ENCODE measurements around the gene ZMYND8. TPM values are rescaled to one million over a fixed set of nuclear protein-coding genes. Genes with fewer than 3 reads are reported as not detected.

ZMYND8 gene
- polyA plus RNA-seq, 3 donors: 1.4 to 13.8 (median 5.8) TPM

- Histone ChIP-seq H4K20me1 (ENCODE audit: insufficient read depth, low read length) (peaks cover 17% of the 10 kb centered on the region), H3K4me3 (replicated peaks in 1 of 3; ENCODE audit: low read depth in 2 of 3, low read length in 3 of 3) (no peak overlapping the region), H3K9me3 (replicated peaks in 1 of 2; ENCODE audit: control insufficient read depth in 1 of 2, insufficient read depth in 1 of 2, low read length in 2 of 2) (no peaks in the 10 kb centered on the region), H3K27me3 (ENCODE audit: control insufficient read depth in 2 of 2, insufficient read depth in 2 of 2, low read length in 2 of 2) (no peaks in the 10 kb centered on the region), H3K27ac (ENCODE audit: low read depth in 1 of 2, low read length in 2 of 2) (no peak overlapping the region), H3K36me3 (replicated peaks in 1 of 2; ENCODE audit: control insufficient read depth in 1 of 2, insufficient read depth in 2 of 2, low read length in 2 of 2) (peaks cover 60 to 92% of the 10 kb centered on the region in 2 donors), H3K9ac (ENCODE audit: insufficient read depth, low read length, poor library complexity, severe bottlenecking) (no peak overlapping the region), H3K79me2 (ENCODE audit: insufficient read depth, low read length) (peaks cover 3% of the 10 kb centered on the region), H3K4me1 (ENCODE audit: control insufficient read depth in 1 of 2, insufficient read depth in 2 of 2, low read length in 2 of 2) (no peaks in the 10 kb centered on the region), H2AFZ (ENCODE audit: insufficient read depth, low read depth, low read length, poor library complexity, severe bottlenecking) (no peak overlapping the region), H3K4me2 (replicated peaks; ENCODE audit: extremely low read depth, low read length, poor library complexity, severe bottlenecking) (no peak overlapping the region)
- peaks cover 0 to 2% (median 0%) of the 10 kb centered on the region in 3 donors for H3K27me3 Mint-ChIP-seq (ENCODE audit: low read depth in 3 of 3)
- intact Hi-C loops (cut with micrococcal nuclease): no loop called here
- peaks cover 59 to 90% of the 10 kb centered on the region in 2 donors for H3K36me3 Mint-ChIP-seq
- no peaks in the 10 kb centered on the region for H3K4me1 Mint-ChIP-seq
- TF ChIP-seq CTCF (IDR thresholded peaks at IDR 0.05): no peak
- DNase-seq: no peak
- no peak overlapping the region for H3K4me3 Mint-ChIP-seq
- H3K27ac Mint-ChIP-seq: peak overlapping the region in 1 of 7 donors; percentile 35
- no peaks in the 10 kb centered on the region for H3K9me3 Mint-ChIP-seq
- 100% methylated on average over 3 of the region's 3 CpGs for WGBS (ENCODE audit: insufficient coverage)
Measured at GRCh38 chr20:47252879-47253307, 103.6 kb downstream of the ZMYND8 start.

GRCh38 chr20:47251154-47252020 lies 105.1 kb downstream of the ZMYND8 start:
- H3K27me3 Mint-ChIP-seq (ENCODE audit: low read depth in 3 of 3): peaks cover 0 to 2% (median 0%) of the 10 kb centered on the region in 3 donors
- Histone ChIP-seq H3K36me3 (replicated peaks in 1 of 2; ENCODE audit: control insufficient read depth in 1 of 2, insufficient read depth in 2 of 2, low read length in 2 of 2) (peaks cover 75 to 93% of the 10 kb centered on the region in 2 donors), H3K4me1 (ENCODE audit: control insufficient read depth in 1 of 2, insufficient read depth in 2 of 2, low read length in 2 of 2) (no peaks in the 10 kb centered on the region), H3K9ac (ENCODE audit: insufficient read depth, low read length, poor library complexity, severe bottlenecking) (no peak overlapping the region), H4K20me1 (ENCODE audit: insufficient read depth, low read length) (peaks cover 10% of the 10 kb centered on the region), H3K27ac (ENCODE audit: low read depth in 1 of 2, low read length in 2 of 2) (no peak overlapping the region), H3K79me2 (ENCODE audit: insufficient read depth, low read length) (no peaks in the 10 kb centered on the region), H3K9me3 (replicated peaks in 1 of 2; ENCODE audit: control insufficient read depth in 1 of 2, insufficient read depth in 1 of 2, low read length in 2 of 2) (no peaks in the 10 kb centered on the region), H2AFZ (ENCODE audit: insufficient read depth, low read depth, low read length, poor library complexity, severe bottlenecking) (no peak overlapping the region), H3K27me3 (ENCODE audit: control insufficient read depth in 2 of 2, insufficient read depth in 2 of 2, low read length in 2 of 2) (no peaks in the 10 kb centered on the region), H3K4me3 (replicated peaks in 1 of 3; ENCODE audit: low read depth in 2 of 3, low read length in 3 of 3) (no peak overlapping the region), H3K4me2 (replicated peaks; ENCODE audit: extremely low read depth, low read length, poor library complexity, severe bottlenecking) (no peak overlapping the region)
- H3K27ac Mint-ChIP-seq: peak overlapping the region in 2 of 7 donors; percentile 4 to 54
- no peak overlapping the region for H3K4me3 Mint-ChIP-seq
- 97% methylated on average over 13 of the region's 19 CpGs for WGBS (ENCODE audit: insufficient coverage)
- DNase-seq: no peak
- intact Hi-C loops (cut with micrococcal nuclease): no loop called here
- peaks cover 60 to 93% of the 10 kb centered on the region in 2 donors for H3K36me3 Mint-ChIP-seq
- H3K9me3 Mint-ChIP-seq: no peaks in the 10 kb centered on the region
- H3K4me1 Mint-ChIP-seq: no peaks in the 10 kb centered on the region
- TF ChIP-seq CTCF (IDR thresholded peaks at IDR 0.05): no peak

Measured in CD14-positive monocyte (primary cell).